Measurements from ENCODE around the gene REXO1.

- TF ChIP-seq CTCF (IDR thresholded peaks at IDR 0.05; ENCODE audit: control extremely low read depth in 1 of 3, insufficient read depth in 1 of 3, low read depth in 1 of 3, low read length in 3 of 3) (no peak), USF2 (IDR thresholded peaks at IDR 0.05; ENCODE audit: low read length) (no peak), CEBPB (IDR thresholded peaks at IDR 0.05; ENCODE audit: low read depth, low read length) (no peak), YY1 (IDR thresholded peaks at IDR 0.05; ENCODE audit: low read depth, low read length) (no peak), GABPA (IDR thresholded peaks at IDR 0.05; ENCODE audit: borderline replicate concordance, insufficient read depth, low read length) (no peak)
- TF ChIP-seq, protein P1, sequence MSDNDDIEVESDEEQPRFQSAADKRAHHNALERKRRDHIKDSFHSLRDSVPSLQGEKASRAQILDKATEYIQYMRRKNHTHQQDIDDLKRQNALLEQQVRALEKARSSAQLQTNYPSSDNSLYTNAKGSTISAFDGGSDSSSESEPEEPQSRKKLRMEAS (IDR thresholded peaks at IDR 0.05) = no peak
- TF ChIP-seq, protein P2, sequence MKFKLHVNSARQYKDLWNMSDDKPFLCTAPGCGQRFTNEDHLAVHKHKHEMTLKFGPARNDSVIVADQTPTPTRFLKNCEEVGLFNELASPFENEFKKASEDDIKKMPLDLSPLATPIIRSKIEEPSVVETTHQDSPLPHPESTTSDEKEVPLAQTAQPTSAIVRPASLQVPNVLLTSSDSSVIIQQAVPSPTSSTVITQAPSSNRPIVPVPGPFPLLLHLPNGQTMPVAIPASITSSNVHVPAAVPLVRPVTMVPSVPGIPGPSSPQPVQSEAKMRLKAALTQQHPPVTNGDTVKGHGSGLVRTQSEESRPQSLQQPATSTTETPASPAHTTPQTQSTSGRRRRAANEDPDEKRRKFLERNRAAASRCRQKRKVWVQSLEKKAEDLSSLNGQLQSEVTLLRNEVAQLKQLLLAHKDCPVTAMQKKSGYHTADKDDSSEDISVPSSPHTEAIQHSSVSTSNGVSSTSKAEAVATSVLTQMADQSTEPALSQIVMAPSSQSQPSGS (IDR thresholded peaks at IDR 0.05; ENCODE audit: low read length) = no peak
Measured at GRCh38 chr19:1819341-1820255, 28.7 kb downstream of the REXO1 start.

Data from H1 (cell line).